CD4-positive, CD25-positive, alpha-beta regulatory T cell (primary cell): ENCODE data around the gene IMPG1. TPM values are rescaled to one million over a fixed set of nuclear protein-coding genes. Genes with fewer than 3 reads are reported as not detected.
A peak's percentile ranks its signal among the peaks of the same experiment; 100 is the strongest.
"Not testable (repeated sequence)": the region's sequence is repeated elsewhere in the genome, so short reads cannot be mapped to it uniquely, and the experiment has no call there.

Source experiments
- ATAC-seq, 2 donors: fragments of 150-1000 bp; cut with Tn5 transposase; one replicate each; pipeline ENCODE4 v1.10.0; 2021; ENCODE audit warnings: low read depth in 2 of 2, moderate number of reproducible peaks in 2 of 2, moderate library complexity in 1 of 2
- DNase-seq, 3 donors: peaks; one replicate each; pipeline versions ENCODE4 v3.0.0 to v3.0.0-alpha.2; 2012 to 2022; ENCODE audit warnings: mixed read lengths in 1 of 3
- H3K27ac ChIP-seq: one replicate; pipeline ENCODE4 v1.7.0; 2013; ENCODE audit warnings: mild to moderate bottlenecking, low read length; ENCODE audit not compliant: insufficient read depth, poor library complexity, severe bottlenecking
- H3K27me3 ChIP-seq: one replicate; pipeline ENCODE4 v1.7.0; 2013; ENCODE audit warnings: low read length; ENCODE audit not compliant: control insufficient read depth, insufficient read depth
- H3K36me3 ChIP-seq: one replicate; pipeline ENCODE4 v1.7.0; 2013; ENCODE audit warnings: mild to moderate bottlenecking, low read length, moderate library complexity; ENCODE audit not compliant: control insufficient read depth, insufficient read depth
- H3K4me1 ChIP-seq: 2 replicates; pipeline ENCODE4 v1.7.0; 2013; ENCODE audit warnings: mild to moderate bottlenecking, low read length; ENCODE audit not compliant: insufficient read depth, control insufficient read depth, poor library complexity, severe bottlenecking
- H3K4me3 ChIP-seq: one replicate; pipeline ENCODE4 v1.7.0; 2013; ENCODE audit warnings: low read depth, mild to moderate bottlenecking, low read length, moderate library complexity
- H3K9me3 ChIP-seq, 2 experiments: 1 replicate in 1 of 2; 2 replicates in 1 of 2; pipeline ENCODE4 v1.7.0; 2013; ENCODE audit warnings: low read length in 2 of 2, mild to moderate bottlenecking in 1 of 2, moderate library complexity in 1 of 2; ENCODE audit not compliant: control insufficient read depth in 2 of 2
- H3K27ac Mint-ChIP-seq, 3 donors: one replicate each; pipeline ENCODE4 v1.8.0; 2020 to 2022; ENCODE audit warnings: mild to moderate bottlenecking in 3 of 3, mixed read lengths in 3 of 3, moderate library complexity in 2 of 3
- H3K27me3 Mint-ChIP-seq: one replicate; pipeline ENCODE4 v1.8.0; 2022; ENCODE audit warnings: mild to moderate bottlenecking, mixed read lengths
- H3K36me3 Mint-ChIP-seq: one replicate; pipeline ENCODE4 v1.8.0; 2020; ENCODE audit warnings: mixed read lengths
- H3K4me1 Mint-ChIP-seq, 4 donors: one replicate each; pipeline ENCODE4 v1.8.0; 2020 to 2022; ENCODE audit warnings: mixed read lengths in 4 of 4, mild to moderate bottlenecking in 1 of 4
- H3K4me3 Mint-ChIP-seq, 4 donors: one replicate each; pipeline ENCODE4 v1.8.0; 2020 to 2022; ENCODE audit warnings: mild to moderate bottlenecking in 4 of 4, mixed read lengths in 4 of 4, moderate library complexity in 3 of 4
- H3K9me3 Mint-ChIP-seq, 7 donors: one replicate each; pipeline ENCODE4 v1.8.0; 2020 to 2022; ENCODE audit warnings: mixed read lengths in 7 of 7, mild to moderate bottlenecking in 3 of 7, moderate library complexity in 2 of 7
- polyA plus RNA-seq, 4 donors: library from polyadenylated mRNA; unstranded; fragments of 300-500 nt; fragmentation: Illumina TruSeq; gene quantifications; one replicate each; pipeline ENCODE4 v1.2.3, GENCODE V29; 2021
- total RNA-seq: library from RNA; stranded (reverse); gene quantifications from one replicate; pipeline ENCODE4 v1.2.3, GENCODE V29; 2022

Gene IMPG1
- total and polyA plus RNA-seq, 5 donors from 2014 or later: not detected

GRCh38 chr6:75907444-75907843 is 165.0 kb downstream of the IMPG1 start:
- Mint-ChIP-seq H3K27ac (no peak overlapping the region), H3K4me3 (no peak overlapping the region), H3K36me3 (no peaks in the 10 kb centered on the region), H3K27me3 (no peaks in the 10 kb centered on the region), H3K4me1 (no peaks in the 10 kb centered on the region), H3K9me3 (peaks cover 0 to 5% (median 0%) of the 10 kb centered on the region in 7 donors)
- no peak for ATAC-seq
- H3K27me3 ChIP-seq: no peaks in the 10 kb centered on the region
- no peaks in the 10 kb centered on the region for H3K36me3 ChIP-seq
- no peaks in the 10 kb centered on the region for H3K9me3 ChIP-seq
- DNase-seq: no peak
- no peak overlapping the region for H3K4me3 ChIP-seq
- H3K27ac ChIP-seq: no peak overlapping the region
- H3K4me1 ChIP-seq: no peaks in the 10 kb centered on the region

GRCh38 chr6:75906871-75907270 is 165.6 kb downstream of the IMPG1 start:
- Mint-ChIP-seq H3K4me3 (no peak overlapping the region), H3K27me3 (no peaks in the 10 kb centered on the region), H3K4me1 (no peaks in the 10 kb centered on the region), H3K36me3 (no peaks in the 10 kb centered on the region), H3K9me3 (peaks cover 0 to 5% (median 0%) of the 10 kb centered on the region in 7 donors), H3K27ac (no peak overlapping the region)
- Histone ChIP-seq H3K4me1 (no peaks in the 10 kb centered on the region), H3K27me3 (no peaks in the 10 kb centered on the region), H3K9me3 (no peaks in the 10 kb centered on the region), H3K27ac (no peak overlapping the region), H3K36me3 (no peaks in the 10 kb centered on the region), H3K4me3 (no peak overlapping the region)
- DNase-seq (no peak), ATAC-seq (no peak)

DNA sequence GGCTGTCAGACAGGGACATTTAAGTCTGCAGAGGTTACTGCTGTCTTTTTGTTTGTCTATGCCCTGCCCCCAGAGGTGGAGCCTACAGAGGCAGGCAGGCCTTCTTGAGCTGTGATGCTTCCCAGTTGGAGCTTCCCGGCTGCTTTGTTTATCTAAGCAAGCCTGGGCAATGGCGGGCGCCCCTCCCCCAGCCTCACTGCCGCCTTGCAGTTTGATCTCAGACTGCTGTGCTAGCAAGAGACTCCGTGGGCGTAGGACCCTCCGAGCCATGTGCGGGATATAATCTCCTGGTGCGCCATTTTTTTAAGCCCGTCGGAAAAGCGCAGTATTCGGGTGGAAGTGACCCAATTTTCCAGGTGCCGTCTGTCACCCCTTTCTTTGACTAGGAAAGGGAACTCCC is 167.3 kb downstream of the IMPG1 start:
- H3K36me3 Mint-ChIP-seq, H3K9me3 Mint-ChIP-seq, H3K4me3 Mint-ChIP-seq, H3K4me1 ChIP-seq, DNase-seq, ATAC-seq, H3K27me3 Mint-ChIP-seq, H3K27ac ChIP-seq, H3K27me3 ChIP-seq, H3K4me1 Mint-ChIP-seq, H3K27ac Mint-ChIP-seq, H3K9me3 ChIP-seq, H3K4me3 ChIP-seq, H3K36me3 ChIP-seq: not testable (repeated sequence)

- not testable (repeated sequence) for H3K27me3 Mint-ChIP-seq, H3K4me1 ChIP-seq, H3K4me3 Mint-ChIP-seq, H3K27me3 ChIP-seq, H3K27ac ChIP-seq, H3K9me3 ChIP-seq, H3K4me3 ChIP-seq, DNase-seq, ATAC-seq, H3K4me1 Mint-ChIP-seq, H3K27ac Mint-ChIP-seq, H3K36me3 Mint-ChIP-seq, H3K36me3 ChIP-seq, H3K9me3 Mint-ChIP-seq
Observed at GRCh38 chr6:75900216-75900615, 172.2 kb downstream of the IMPG1 start.

DNA sequence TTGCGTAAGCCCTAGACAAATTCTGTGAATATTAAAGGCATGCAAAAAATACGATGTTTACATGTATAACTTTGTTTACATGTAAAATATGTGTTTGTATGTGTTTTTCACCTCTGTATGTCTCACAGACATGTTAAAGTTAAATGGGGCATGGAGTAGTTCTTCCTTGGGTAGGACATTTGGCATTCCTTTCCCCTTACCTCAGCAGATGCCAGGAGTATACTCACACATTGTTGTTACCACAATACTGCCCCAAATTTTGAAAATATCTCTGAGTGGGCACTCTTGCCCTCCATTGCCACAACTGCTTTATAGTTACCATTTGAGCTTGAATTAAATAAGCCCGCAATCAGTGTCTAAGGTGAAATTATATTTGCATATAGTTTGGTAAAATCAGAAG is 175.9 kb downstream of the IMPG1 start:
- Mint-ChIP-seq H3K27ac (no peak overlapping the region), H3K9me3 (peaks cover 0 to 3% (median 0%) of the 10 kb centered on the region in 7 donors), H3K4me1 (peaks cover 0 to 2% (median 0%) of the 10 kb centered on the region in 4 donors), H3K36me3 (no peaks in the 10 kb centered on the region), H3K27me3 (peaks cover 10% of the 10 kb centered on the region), H3K4me3 (no peak overlapping the region)
- ATAC-seq: no peak
- no peak for DNase-seq
- Histone ChIP-seq H3K9me3 (no peaks in the 10 kb centered on the region), H3K27ac (no peak overlapping the region), H3K4me1 (no peaks in the 10 kb centered on the region), H3K27me3 (no peaks in the 10 kb centered on the region), H3K4me3 (no peak overlapping the region), H3K36me3 (no peaks in the 10 kb centered on the region)

- no peak for DNase-seq
- no peak overlapping the region for H3K27ac ChIP-seq
Observed at GRCh38 chr6:75893776-75894152, 178.7 kb downstream of the IMPG1 start.

DNA sequence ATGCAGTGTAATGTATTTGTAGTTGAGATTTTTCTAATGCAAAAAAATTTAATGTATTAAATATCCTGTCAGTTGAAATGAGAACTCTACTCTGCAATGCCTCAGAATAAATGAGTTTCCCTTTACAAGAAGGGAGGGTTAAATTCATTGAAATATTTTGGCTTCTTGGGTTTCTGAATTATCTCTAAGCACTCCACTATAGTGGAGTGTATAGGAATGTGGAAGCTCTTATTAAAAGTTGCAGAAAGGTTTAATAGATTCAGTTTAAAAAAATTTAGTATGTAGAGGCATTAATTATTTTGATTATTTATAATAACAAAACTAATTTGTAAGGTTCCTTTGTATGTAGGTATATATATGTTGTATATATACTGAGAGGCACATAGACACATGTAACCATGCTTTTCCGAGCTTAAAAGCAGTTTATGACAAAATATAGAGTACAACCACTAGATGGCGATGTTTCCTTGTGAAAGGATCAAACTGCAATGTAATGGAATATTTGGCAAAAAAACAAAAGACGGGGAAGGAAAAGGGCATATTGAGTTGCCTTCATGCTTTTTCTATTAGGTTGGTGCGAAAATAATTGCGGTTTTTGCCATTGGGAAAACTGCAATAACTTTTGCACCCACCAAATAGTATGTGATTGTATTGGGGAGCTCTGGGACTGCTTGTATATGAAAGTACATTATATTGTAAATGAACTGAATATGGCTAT is 179.2 kb downstream of the IMPG1 start:
- peaks cover 0 to 2% (median 0%) of the 10 kb centered on the region in 4 donors for H3K4me1 Mint-ChIP-seq
- no peak for ATAC-seq

More at GRCh38 chr6:75893776-75894152, 178.7 kb downstream of the IMPG1 start:
- no peaks in the 10 kb centered on the region for H3K36me3 Mint-ChIP-seq
- no peak overlapping the region for H3K4me3 Mint-ChIP-seq
- no peaks in the 10 kb centered on the region for H3K4me1 ChIP-seq
- peaks cover 0 to 2% (median 0%) of the 10 kb centered on the region in 7 donors for H3K9me3 Mint-ChIP-seq
- no peak for ATAC-seq
- peaks cover 10% of the 10 kb centered on the region for H3K27me3 Mint-ChIP-seq
- no peaks in the 10 kb centered on the region for H3K36me3 ChIP-seq
- peaks cover 0 to 2% (median 0%) of the 10 kb centered on the region in 4 donors for H3K4me1 Mint-ChIP-seq
- no peaks in the 10 kb centered on the region for H3K27me3 ChIP-seq
- H3K27ac Mint-ChIP-seq: no peak overlapping the region
- no peak overlapping the region for H3K4me3 ChIP-seq
- no peaks in the 10 kb centered on the region for H3K9me3 ChIP-seq

DNA sequence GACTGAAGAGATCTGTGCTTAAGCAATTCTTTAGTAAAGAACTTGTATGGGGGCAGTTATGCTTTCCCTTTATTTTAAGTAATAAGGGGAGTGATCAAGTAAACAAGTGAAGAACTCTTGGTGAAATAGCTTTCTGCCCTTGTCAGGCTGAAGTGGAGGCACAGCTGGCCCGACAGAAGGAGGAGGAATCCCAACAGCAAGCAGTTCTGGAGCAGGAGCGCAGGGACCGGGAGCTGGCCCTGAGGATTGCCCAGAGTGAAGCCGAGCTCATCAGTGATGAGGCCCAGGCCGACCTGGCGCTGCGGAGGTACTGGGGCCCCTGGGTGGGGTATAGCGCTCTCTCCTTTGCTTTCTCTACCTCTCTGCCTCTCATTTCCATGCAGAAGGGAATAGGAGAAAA is 180.1 kb downstream of the IMPG1 start:
- Histone ChIP-seq H3K27me3 (no peaks in the 10 kb centered on the region), H3K27ac (no peak overlapping the region), H3K36me3 (no peaks in the 10 kb centered on the region), H3K4me1 (no peaks in the 10 kb centered on the region), H3K4me3 (no peak overlapping the region), H3K9me3 (no peaks in the 10 kb centered on the region)
- Mint-ChIP-seq H3K27me3 (peaks cover 7% of the 10 kb centered on the region), H3K27ac (no peak overlapping the region), H3K9me3 (peaks cover 0 to 1% (median 0%) of the 10 kb centered on the region in 7 donors), H3K4me1 (peaks cover 0 to 2% (median 0%) of the 10 kb centered on the region in 4 donors), H3K36me3 (no peaks in the 10 kb centered on the region), H3K4me3 (no peak overlapping the region)
- no peak for DNase-seq
- no peak for ATAC-seq

More for the DNA sequence above, 179.2 kb downstream of the IMPG1 start:
- Mint-ChIP-seq H3K36me3 (no peaks in the 10 kb centered on the region), H3K4me3 (no peak overlapping the region), H3K9me3 (peaks cover 0 to 1% (median 0%) of the 10 kb centered on the region in 7 donors), H3K27me3 (peaks cover 7% of the 10 kb centered on the region), H3K27ac (no peak overlapping the region)
- Histone ChIP-seq H3K4me1 (no peaks in the 10 kb centered on the region), H3K9me3 (no peaks in the 10 kb centered on the region), H3K27ac (no peak overlapping the region), H3K4me3 (no peak overlapping the region), H3K27me3 (no peaks in the 10 kb centered on the region), H3K36me3 (no peaks in the 10 kb centered on the region)
- peak in 2 of 3 donors; percentile 20 to 51 for DNase-seq
